Heart left ventricle (tissue), 16 donors: ENCODE results near the gene TMEM131L. TPM values are rescaled to one million over a fixed set of nuclear protein-coding genes. Genes with fewer than 3 reads are reported as not detected.
"Not testable (repeated sequence)": the region's sequence is repeated elsewhere in the genome, so short reads cannot be mapped to it uniquely, and the experiment has no call there.

ENCODE experiments used
- ATAC-seq, 4 donors: fragments of 200-7000 bp; cut with Tn5 transposase; one replicate each; pipeline ENCODE4 v1.9.1; 2020 to 2022; ENCODE audit warnings: moderate library complexity in 4 of 4, mild to moderate bottlenecking in 3 of 4, moderate number of reproducible peaks in 1 of 4
- DNase-seq, 5 donors: peaks; one replicate each; pipeline ENCODE4 v3.0.0-alpha.2; 2020
- H3K27ac ChIP-seq, 12 donors: fragments of 200-600 bp; sonication (generic) in 4 of 12; one replicate each; pipeline versions ENCODE4 v1.5.0 to v1.8.0; 2016 to 2022; ENCODE audit warnings: mild to moderate bottlenecking in 2 of 12
- H3K27me3 ChIP-seq, 9 donors: fragments of 200-600 bp; sonication (generic) in 2 of 9; one replicate each; pipeline versions ENCODE4 v1.5.1 to v1.8.0; 2016 to 2022; ENCODE audit warnings: mild to moderate bottlenecking in 3 of 9
- H3K36me3 ChIP-seq, 9 donors: fragments of 200-600 bp; sonication (generic) in 2 of 9; one replicate each; pipeline versions ENCODE4 v1.5.0 to v1.8.0; 2018 to 2022; ENCODE audit warnings: mild to moderate bottlenecking in 2 of 9
- H3K4me1 ChIP-seq, 12 donors: fragments of 200-600 bp; sonication (generic) in 4 of 12; one replicate each; pipeline versions ENCODE4 v1.5.0 to v1.8.0; 2016 to 2022; ENCODE audit warnings: mild to moderate bottlenecking in 3 of 12
- H3K4me3 ChIP-seq, 12 donors: fragments of 200-600 bp; sonication (generic) in 4 of 12; one replicate each; pipeline versions ENCODE4 v1.5.0 to v1.8.0; 2017 to 2022; ENCODE audit warnings: mild to moderate bottlenecking in 9 of 12, moderate library complexity in 4 of 12
- H3K9me3 ChIP-seq, 12 donors: fragments of 200-600 bp; sonication (generic) in 4 of 12; one replicate each; pipeline versions ENCODE4 v1.5.0 to v1.8.0; 2016 to 2022; ENCODE audit warnings: mild to moderate bottlenecking in 1 of 12
- POLR2A ChIP-seq, 2 donors: fragments of 450-650 bp; IDR thresholded peaks; one replicate each; pipeline ENCODE4 v1.6.1; 2017; ENCODE audit warnings: antibody characterized with exemption in 2 of 2, mild to moderate bottlenecking in 2 of 2, moderate library complexity in 2 of 2
- WGBS, 4 donors: extraction: QIAGEN DNeasy Blood & Tissue Kit in 2 of 4; methylation state at CpG; one replicate each; pipeline versions ENCODE4 v1.1.5 to v1.1.7; 2013 to 2018; 5-methylcytosine and 5-hydroxymethylcytosine counted together
- intact Hi-C, 10 donors: fragments of 100-400 bp; cut with DNase I; formaldehyde crosslinking; loops; one replicate each; pipeline versions ENCODE4 v1.11.1 to v1.14.2; 2022
- polyA plus RNA-seq, 2 donors: library from polyadenylated mRNA; stranded (reverse); fragments of 200-250 nt; gene quantifications; one replicate each; pipeline ENCODE4 v1.2.3, GENCODE V29; 2013
- total RNA-seq, 9 donors: library from RNA; depleted of rRNA in 2 of 9; stranded (reverse); fragments of >200 nt in 2 of 9; fragmentation: NEBNext Ultra II Directional in 3 of 9; extraction: Animal tissue kit (Norgen Biotek cat#: 25700) in 3 of 9; gene quantifications; one replicate each; pipeline versions ENCODE4 v1.1.0 to v1.2.4, GENCODE V29; 2016 to 2023
- TF ChIP-seq, protein P1 (sequence below), 12 donors: fragments of 200-600 bp; sonication (generic) in 4 of 12; IDR thresholded peaks; one replicate each; pipeline versions ENCODE4 v1.5.0 to v1.8.0; 2018 to 2022; ENCODE audit warnings: antibody characterized with exemption in 12 of 12, mild to moderate bottlenecking in 5 of 12
- donor health status: ischemic (EF 13 %, LVEDD 7.1; RV severe dilation, severe dysfunction).
- donor health status: healthy with polysubstance abuse.
- donor health status: DM: no; HTN: yes; CAD: no.
- donor health status: DM: no; HTN: no; CAD: no.
- donor health status: ischemic (EF 25% LVEDD 6.9; RV normal size, moderate dysfunction).
- donor health status: ischemic (EF 25% LVEDD 5.7; RV mildly dilated, moderate dysfunction).
- donor health status: healthy.
- donor health status: DM: yes; HTN: yes; CAD: no.
- donor health status: ischemic (EF 35%, LVEDD 5.7; RV mildly dilated, moderate dysfunction).
- donor health status: nonischemic (EF 11% LVEDD 7.7; RV severe dilation, severe dysfunction).
- donor health status: DM: yes; HTN: yes; CAD: no.
- donor health status: PGD.
- donor health status: ischemic (EF 29% LVEDD 5.4; RV normal size, mild dysfunction).
- donor health status: nonischemic (EF 23%, LVEDD 6.1; RV moderate dilation, normal function).

TMEM131L gene
- total and polyA plus RNA-seq, 11 donors: 3.8 to 22.2 (median 19.6) TPM

DNA sequence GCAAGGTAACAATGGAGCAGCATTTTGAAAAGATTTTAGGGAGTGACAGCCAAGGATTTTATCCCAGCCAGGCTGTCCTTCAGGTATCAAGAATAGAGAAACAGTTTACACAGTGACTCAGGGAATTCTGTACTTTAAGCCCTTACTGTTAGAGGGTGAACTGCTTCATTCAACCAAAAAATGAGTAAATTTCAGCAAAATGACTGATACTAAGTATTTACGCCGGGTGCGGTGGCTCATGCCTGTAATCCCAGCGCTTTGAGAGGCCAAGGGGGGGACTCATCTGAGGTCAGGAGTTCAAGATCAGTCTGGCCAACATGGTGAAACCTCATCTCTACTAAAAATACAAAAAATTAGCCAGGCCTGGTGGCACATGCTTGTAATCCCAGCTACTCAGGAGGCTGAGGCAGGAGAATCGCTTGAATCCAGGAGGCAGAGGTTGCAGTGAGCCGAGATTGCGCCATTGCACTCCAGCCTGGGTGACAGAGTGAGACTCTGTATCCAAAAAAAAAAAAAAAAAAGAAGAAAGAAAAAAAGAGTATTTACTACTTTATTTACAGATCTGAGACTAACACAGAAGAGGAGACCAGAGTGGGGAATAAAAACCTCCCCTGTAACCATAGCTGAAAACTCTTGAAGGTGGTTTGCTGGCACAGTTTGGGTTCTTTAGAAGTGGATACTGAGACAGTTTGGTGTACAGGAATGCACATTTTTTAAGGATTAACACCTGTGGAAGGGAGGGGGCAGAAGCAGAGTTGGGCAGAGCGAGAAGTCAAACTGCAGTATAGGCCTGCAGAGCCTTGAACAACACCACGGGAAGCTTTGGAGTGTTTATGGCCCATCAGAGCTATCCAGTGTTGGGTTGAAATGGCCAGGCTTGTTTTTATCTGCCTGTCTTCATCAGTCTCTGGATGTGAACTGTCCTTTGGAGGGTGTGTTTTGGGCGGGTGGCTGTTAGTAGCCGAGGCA, 40.5 kb downstream of the TMEM131L start:
- peak in 1 of 4 donors; percentile 12 for ATAC-seq
- no peak for DNase-seq
- WGBS, 4 donors: 89 to 95% (median 92%) methylated on average over 11 of the region's 11 CpGs
- H3K27ac ChIP-seq: no peak overlapping the region
- no peaks in the 10 kb centered on the region for H3K9me3 ChIP-seq
- peaks cover 0 to 8% (median 0%) of the 10 kb centered on the region in 9 donors for H3K36me3 ChIP-seq
- intact Hi-C loops: no loop called here
- H3K4me1 ChIP-seq: peaks cover 0 to 20% (median 7%) of the 10 kb centered on the region in 12 donors
- no peaks in the 10 kb centered on the region for H3K27me3 ChIP-seq
- H3K4me3 ChIP-seq: no peak overlapping the region
- TF ChIP-seq, protein P1, sequence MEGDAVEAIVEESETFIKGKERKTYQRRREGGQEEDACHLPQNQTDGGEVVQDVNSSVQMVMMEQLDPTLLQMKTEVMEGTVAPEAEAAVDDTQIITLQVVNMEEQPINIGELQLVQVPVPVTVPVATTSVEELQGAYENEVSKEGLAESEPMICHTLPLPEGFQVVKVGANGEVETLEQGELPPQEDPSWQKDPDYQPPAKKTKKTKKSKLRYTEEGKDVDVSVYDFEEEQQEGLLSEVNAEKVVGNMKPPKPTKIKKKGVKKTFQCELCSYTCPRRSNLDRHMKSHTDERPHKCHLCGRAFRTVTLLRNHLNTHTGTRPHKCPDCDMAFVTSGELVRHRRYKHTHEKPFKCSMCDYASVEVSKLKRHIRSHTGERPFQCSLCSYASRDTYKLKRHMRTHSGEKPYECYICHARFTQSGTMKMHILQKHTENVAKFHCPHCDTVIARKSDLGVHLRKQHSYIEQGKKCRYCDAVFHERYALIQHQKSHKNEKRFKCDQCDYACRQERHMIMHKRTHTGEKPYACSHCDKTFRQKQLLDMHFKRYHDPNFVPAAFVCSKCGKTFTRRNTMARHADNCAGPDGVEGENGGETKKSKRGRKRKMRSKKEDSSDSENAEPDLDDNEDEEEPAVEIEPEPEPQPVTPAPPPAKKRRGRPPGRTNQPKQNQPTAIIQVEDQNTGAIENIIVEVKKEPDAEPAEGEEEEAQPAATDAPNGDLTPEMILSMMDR (IDR thresholded peaks at IDR 0.05): no peak
- no peak for TF ChIP-seq POLR2A (IDR thresholded peaks at IDR 0.05)

DNA sequence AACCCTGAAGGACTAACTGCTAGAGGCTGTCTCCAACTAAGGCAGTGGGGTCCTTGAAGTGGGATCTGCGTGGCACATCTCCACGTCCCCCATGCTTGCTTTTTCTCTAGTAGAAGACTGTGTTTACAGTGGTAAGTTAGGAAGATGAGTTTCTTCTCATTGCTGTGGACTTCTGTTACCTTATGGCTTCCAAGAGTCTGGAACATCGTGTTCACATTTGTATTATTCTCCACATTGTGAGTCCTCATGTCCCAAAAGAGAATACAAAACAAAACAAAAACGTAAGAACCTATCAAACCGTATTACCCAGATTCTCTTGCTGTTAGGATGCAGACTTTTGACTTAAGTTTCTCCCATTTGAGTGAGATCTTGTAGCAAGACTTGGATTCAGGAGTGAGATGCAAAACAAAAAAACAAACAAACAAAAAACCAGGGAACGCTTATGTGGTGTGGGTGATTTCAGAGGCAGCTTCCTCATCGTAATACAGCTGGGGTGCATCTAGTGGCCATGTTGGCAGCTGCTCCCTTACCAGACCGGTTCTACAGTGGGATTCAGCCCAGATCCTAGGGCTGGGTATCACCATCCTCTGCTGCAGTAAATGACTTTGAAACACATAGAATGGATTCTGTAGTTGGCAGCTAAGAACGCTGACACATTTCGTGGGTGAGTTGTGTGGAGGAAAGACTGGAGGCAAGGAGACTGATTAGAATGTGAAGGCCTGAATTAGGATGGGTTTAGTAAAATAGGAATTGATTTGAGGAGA, 41.3 kb downstream of the TMEM131L start:
- no peak overlapping the region for H3K27ac ChIP-seq
- ATAC-seq: peak in 1 of 4 donors; percentile 31
- H3K36me3 ChIP-seq: peaks cover 0 to 8% (median 0%) of the 10 kb centered on the region in 9 donors
- DNase-seq: no peak
- peaks cover 0 to 23% (median 6%) of the 10 kb centered on the region in 12 donors for H3K4me1 ChIP-seq
- intact Hi-C loops: no loop called here
- H3K27me3 ChIP-seq: no peaks in the 10 kb centered on the region
- no peak for TF ChIP-seq POLR2A (IDR thresholded peaks at IDR 0.05)
- TF ChIP-seq, protein P1 (IDR thresholded peaks at IDR 0.05): no peak
- no peaks in the 10 kb centered on the region for H3K9me3 ChIP-seq
- 85 to 90% (median 86%) methylated on average over 10 of the region's 10 CpGs for WGBS, 4 donors
- no peak overlapping the region for H3K4me3 ChIP-seq

DNA sequence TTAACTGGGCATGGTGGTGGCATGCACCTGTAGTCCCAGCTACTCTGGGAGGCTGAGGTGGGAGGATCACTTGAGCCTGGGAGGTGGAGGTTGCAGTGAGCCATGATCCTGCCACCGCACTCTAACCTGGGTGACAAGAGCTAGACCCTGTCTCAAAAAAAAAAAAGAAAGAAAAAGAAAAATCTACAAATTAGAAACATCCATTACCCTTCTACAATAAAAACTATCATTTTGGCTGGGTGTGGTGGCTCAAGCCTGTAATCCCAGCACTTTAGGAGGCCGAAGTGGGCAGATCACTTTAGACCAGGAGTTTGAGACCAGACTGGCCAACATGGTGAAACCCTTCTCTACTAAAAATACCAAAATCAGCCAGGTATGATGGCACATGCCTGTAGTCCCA, 43.1 kb downstream of the TMEM131L start:
- DNase-seq, ATAC-seq, H3K27ac ChIP-seq, H3K36me3 ChIP-seq, intact Hi-C loops, H3K9me3 ChIP-seq, H3K27me3 ChIP-seq, H3K4me3 ChIP-seq: not testable (repeated sequence)
- WGBS, 4 donors: 96 to 100% (median 98%) methylated on average over 2 of the region's 2 CpGs
- H3K4me1 ChIP-seq: peaks cover 2 to 27% (median 16%) of the 10 kb centered on the region in 12 donors

DNA sequence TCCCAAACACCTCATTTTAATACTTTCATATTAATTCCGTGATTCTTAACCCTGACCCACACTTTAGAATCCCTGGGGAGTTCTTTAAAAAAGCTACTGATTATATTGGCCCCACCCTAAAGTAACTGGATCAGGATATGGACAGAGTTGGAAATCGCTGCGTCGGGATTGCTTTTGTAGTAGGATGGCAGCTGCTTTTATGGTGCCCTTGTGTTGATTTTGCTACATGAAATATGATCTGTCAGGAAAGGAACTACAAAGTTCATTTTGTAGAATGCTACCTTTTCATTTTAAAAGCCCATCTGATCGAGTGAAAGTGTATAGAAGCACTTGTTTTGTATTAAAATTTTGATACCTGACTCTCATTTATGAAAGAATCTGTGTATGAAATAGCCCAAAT, 43.6 kb downstream of the TMEM131L start:
- ATAC-seq: no peak
- H3K9me3 ChIP-seq: no peaks in the 10 kb centered on the region
- H3K36me3 ChIP-seq: peaks cover 0 to 8% (median 0%) of the 10 kb centered on the region in 9 donors
- TF ChIP-seq POLR2A (IDR thresholded peaks at IDR 0.05): no peak
- TF ChIP-seq, protein P1 (IDR thresholded peaks at IDR 0.05): no peak
- WGBS, 4 donors: 86 to 92% (median 91%) methylated on average over 5 of the region's 5 CpGs
- H3K27ac ChIP-seq: no peak overlapping the region
- H3K4me1 ChIP-seq: peaks cover 2 to 32% (median 19%) of the 10 kb centered on the region in 12 donors
- intact Hi-C loops: no loop called here
- no peaks in the 10 kb centered on the region for H3K27me3 ChIP-seq
- no peak for DNase-seq
- H3K4me3 ChIP-seq: no peak overlapping the region
